Liver (tissue), 3 donors: Measurements from ENCODE around the gene DCDC2C.

Experiments used
- ATF3 ChIP-seq: IDR thresholded peaks from 2 replicates; pipeline ENCODE4 v1.6.1; 2016; ENCODE audit warnings: antibody characterized with exemption
- EGR1 ChIP-seq, 2 donors: IDR thresholded peaks; 2 replicates each; pipeline ENCODE4 v1.6.1; 2016 to 2018; ENCODE audit warnings: antibody characterized with exemption in 2 of 2, low read depth in 2 of 2
- FOXA1 ChIP-seq: IDR thresholded peaks from 2 replicates; pipeline ENCODE4 v1.6.1; 2016; ENCODE audit warnings: antibody characterized with exemption
- GABPA ChIP-seq, 2 donors: IDR thresholded peaks in 1 of 2; conservative IDR thresholded peaks in 1 of 2; 2 replicates each; pipeline ENCODE4 v1.6.1; 2016; ENCODE audit warnings: antibody characterized with exemption in 2 of 2, mild to moderate bottlenecking in 1 of 2, moderate library complexity in 1 of 2
- RAD21 ChIP-seq, 2 donors: IDR thresholded peaks; 2 replicates each; pipeline ENCODE4 v1.6.1; 2016; ENCODE audit warnings: antibody characterized with exemption in 2 of 2, mild to moderate bottlenecking in 2 of 2
- TAF1 ChIP-seq: conservative IDR thresholded peaks from 2 replicates; pipeline ENCODE4 v1.6.1; 2016; ENCODE audit warnings: antibody characterized with exemption, mild to moderate bottlenecking
- TF ChIP-seq, protein P1 (sequence below): fragments of 150-350 bp; IDR thresholded peaks from 2 replicates; pipeline ENCODE4 v1.5.1; 2017; ENCODE audit warnings: improper control_type of control experiment, low read depth, low read length; ENCODE audit not compliant: missing input control
- TF ChIP-seq, protein P2 (sequence below): IDR thresholded peaks from 2 replicates; pipeline ENCODE4 v1.6.1; 2016; ENCODE audit warnings: antibody characterized with exemption
- TF ChIP-seq, protein P3 (sequence below): IDR thresholded peaks from 2 replicates; pipeline ENCODE4 v1.6.1; 2016; ENCODE audit warnings: antibody characterized with exemption, mild to moderate bottlenecking
- donor health status: healthy.
- donor health status: healthy.

- TF ChIP-seq, protein P1, sequence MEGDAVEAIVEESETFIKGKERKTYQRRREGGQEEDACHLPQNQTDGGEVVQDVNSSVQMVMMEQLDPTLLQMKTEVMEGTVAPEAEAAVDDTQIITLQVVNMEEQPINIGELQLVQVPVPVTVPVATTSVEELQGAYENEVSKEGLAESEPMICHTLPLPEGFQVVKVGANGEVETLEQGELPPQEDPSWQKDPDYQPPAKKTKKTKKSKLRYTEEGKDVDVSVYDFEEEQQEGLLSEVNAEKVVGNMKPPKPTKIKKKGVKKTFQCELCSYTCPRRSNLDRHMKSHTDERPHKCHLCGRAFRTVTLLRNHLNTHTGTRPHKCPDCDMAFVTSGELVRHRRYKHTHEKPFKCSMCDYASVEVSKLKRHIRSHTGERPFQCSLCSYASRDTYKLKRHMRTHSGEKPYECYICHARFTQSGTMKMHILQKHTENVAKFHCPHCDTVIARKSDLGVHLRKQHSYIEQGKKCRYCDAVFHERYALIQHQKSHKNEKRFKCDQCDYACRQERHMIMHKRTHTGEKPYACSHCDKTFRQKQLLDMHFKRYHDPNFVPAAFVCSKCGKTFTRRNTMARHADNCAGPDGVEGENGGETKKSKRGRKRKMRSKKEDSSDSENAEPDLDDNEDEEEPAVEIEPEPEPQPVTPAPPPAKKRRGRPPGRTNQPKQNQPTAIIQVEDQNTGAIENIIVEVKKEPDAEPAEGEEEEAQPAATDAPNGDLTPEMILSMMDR = no peak
- TF ChIP-seq TAF1 (no peak), FOXA1 (no peak), GABPA (IDR thresholded peaks at IDR 0.05 in 1 of 2, conservative IDR thresholded peaks at IDR 0.05 in 1 of 2) (no peak), ATF3 (no peak), EGR1 (IDR thresholded peaks at IDR 0.05; ENCODE audit: low read depth in 2 of 2) (no peak), RAD21 (IDR thresholded peaks at IDR 0.05) (no peak)
- TF ChIP-seq, protein P2, sequence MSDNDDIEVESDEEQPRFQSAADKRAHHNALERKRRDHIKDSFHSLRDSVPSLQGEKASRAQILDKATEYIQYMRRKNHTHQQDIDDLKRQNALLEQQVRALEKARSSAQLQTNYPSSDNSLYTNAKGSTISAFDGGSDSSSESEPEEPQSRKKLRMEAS = no peak
- TF ChIP-seq, protein P3, sequence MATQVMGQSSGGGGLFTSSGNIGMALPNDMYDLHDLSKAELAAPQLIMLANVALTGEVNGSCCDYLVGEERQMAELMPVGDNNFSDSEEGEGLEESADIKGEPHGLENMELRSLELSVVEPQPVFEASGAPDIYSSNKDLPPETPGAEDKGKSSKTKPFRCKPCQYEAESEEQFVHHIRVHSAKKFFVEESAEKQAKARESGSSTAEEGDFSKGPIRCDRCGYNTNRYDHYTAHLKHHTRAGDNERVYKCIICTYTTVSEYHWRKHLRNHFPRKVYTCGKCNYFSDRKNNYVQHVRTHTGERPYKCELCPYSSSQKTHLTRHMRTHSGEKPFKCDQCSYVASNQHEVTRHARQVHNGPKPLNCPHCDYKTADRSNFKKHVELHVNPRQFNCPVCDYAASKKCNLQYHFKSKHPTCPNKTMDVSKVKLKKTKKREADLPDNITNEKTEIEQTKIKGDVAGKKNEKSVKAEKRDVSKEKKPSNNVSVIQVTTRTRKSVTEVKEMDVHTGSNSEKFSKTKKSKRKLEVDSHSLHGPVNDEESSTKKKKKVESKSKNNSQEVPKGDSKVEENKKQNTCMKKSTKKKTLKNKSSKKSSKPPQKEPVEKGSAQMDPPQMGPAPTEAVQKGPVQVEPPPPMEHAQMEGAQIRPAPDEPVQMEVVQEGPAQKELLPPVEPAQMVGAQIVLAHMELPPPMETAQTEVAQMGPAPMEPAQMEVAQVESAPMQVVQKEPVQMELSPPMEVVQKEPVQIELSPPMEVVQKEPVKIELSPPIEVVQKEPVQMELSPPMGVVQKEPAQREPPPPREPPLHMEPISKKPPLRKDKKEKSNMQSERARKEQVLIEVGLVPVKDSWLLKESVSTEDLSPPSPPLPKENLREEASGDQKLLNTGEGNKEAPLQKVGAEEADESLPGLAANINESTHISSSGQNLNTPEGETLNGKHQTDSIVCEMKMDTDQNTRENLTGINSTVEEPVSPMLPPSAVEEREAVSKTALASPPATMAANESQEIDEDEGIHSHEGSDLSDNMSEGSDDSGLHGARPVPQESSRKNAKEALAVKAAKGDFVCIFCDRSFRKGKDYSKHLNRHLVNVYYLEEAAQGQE = no peak
Measured at GRCh38 chr2:3670941-3671340, 32.4 kb upstream of the DCDC2C start.
